ENCODE data around the gene HES3.

Gene HES3

GRCh38 chr1:6287431-6287886, 43.5 kb downstream of the HES3 start:
- H3K4me2 ChIP-seq (ENCODE audit: low read length): no peak overlapping the region
- H3K36me3 ChIP-seq (ENCODE audit: insufficient read depth, low read length): no peaks in the 10 kb centered on the region
- H3K27ac ChIP-seq (ENCODE audit: low read depth, low read length, poor library complexity, severe bottlenecking): no peak overlapping the region
- no peak overlapping the region for H3K4me3 ChIP-seq (ENCODE audit: low read depth, low read length, poor library complexity, severe bottlenecking)
- no peaks in the 10 kb centered on the region for H4K20me1 ChIP-seq (ENCODE audit: insufficient read depth, low read length)
- H3K4me1 ChIP-seq (ENCODE audit: insufficient read depth, low read length, severe bottlenecking): no peaks in the 10 kb centered on the region
- H2AFZ ChIP-seq (ENCODE audit: low read length): no peak overlapping the region
- H3K79me2 ChIP-seq (ENCODE audit: insufficient read depth, low read length): no peaks in the 10 kb centered on the region
- H3K9me2 ChIP-seq (ENCODE audit: low read depth, low read length): no peaks in the 10 kb centered on the region
- no peak overlapping the region for H3K9ac ChIP-seq (ENCODE audit: low read length)
- TF ChIP-seq EZH2 (IDR thresholded peaks at IDR 0.05; ENCODE audit: borderline replicate concordance, low read length) (no peak), CTCF (IDR thresholded peaks at IDR 0.05; ENCODE audit: low read length) (no peak)
- no peaks in the 10 kb centered on the region for H3K9me3 ChIP-seq (ENCODE audit: low read length)
- no peaks in the 10 kb centered on the region for H3K27me3 ChIP-seq (ENCODE audit: insufficient read depth, low read length)
- H3F3A ChIP-seq (ENCODE audit: insufficient read depth, low read length): no peaks in the 10 kb centered on the region

GRCh38 chr1:6288026-6288425, 44.0 kb downstream of the HES3 start:
- no peak overlapping the region for H2AFZ ChIP-seq (ENCODE audit: low read length)
- H3K27me3 ChIP-seq (ENCODE audit: insufficient read depth, low read length): no peaks in the 10 kb centered on the region
- no peaks in the 10 kb centered on the region for H3K79me2 ChIP-seq (ENCODE audit: insufficient read depth, low read length)
- H3K4me3 ChIP-seq (ENCODE audit: low read depth, low read length, poor library complexity, severe bottlenecking): no peak overlapping the region
- H3K27ac ChIP-seq (ENCODE audit: low read depth, low read length, poor library complexity, severe bottlenecking): no peak overlapping the region
- no peaks in the 10 kb centered on the region for H3K36me3 ChIP-seq (ENCODE audit: insufficient read depth, low read length)
- no peaks in the 10 kb centered on the region for H3K9me3 ChIP-seq (ENCODE audit: low read length)
- H3K9ac ChIP-seq (ENCODE audit: low read length): no peak overlapping the region
- no peaks in the 10 kb centered on the region for H4K20me1 ChIP-seq (ENCODE audit: insufficient read depth, low read length)
- no peaks in the 10 kb centered on the region for H3F3A ChIP-seq (ENCODE audit: insufficient read depth, low read length)
- TF ChIP-seq EZH2 (IDR thresholded peaks at IDR 0.05; ENCODE audit: borderline replicate concordance, low read length): no peak
- no peak for TF ChIP-seq CTCF (IDR thresholded peaks at IDR 0.05; ENCODE audit: low read length)
- H3K9me2 ChIP-seq (ENCODE audit: low read depth, low read length): no peaks in the 10 kb centered on the region
- H3K4me1 ChIP-seq (ENCODE audit: insufficient read depth, low read length, severe bottlenecking): no peaks in the 10 kb centered on the region
- no peak overlapping the region for H3K4me2 ChIP-seq (ENCODE audit: low read length)

GRCh38 chr1:6288665-6289064, 44.7 kb downstream of the HES3 start:
- Histone ChIP-seq H2AFZ (ENCODE audit: low read length) (no peak overlapping the region), H3K9ac (ENCODE audit: low read length) (no peak overlapping the region), H3K9me3 (ENCODE audit: low read length) (no peaks in the 10 kb centered on the region), H3K4me3 (ENCODE audit: low read depth, low read length, poor library complexity, severe bottlenecking) (no peak overlapping the region), H3F3A (ENCODE audit: insufficient read depth, low read length) (no peaks in the 10 kb centered on the region), H3K27ac (ENCODE audit: low read depth, low read length, poor library complexity, severe bottlenecking) (no peak overlapping the region), H4K20me1 (ENCODE audit: insufficient read depth, low read length) (no peaks in the 10 kb centered on the region), H3K79me2 (ENCODE audit: insufficient read depth, low read length) (no peaks in the 10 kb centered on the region), H3K9me2 (ENCODE audit: low read depth, low read length) (no peaks in the 10 kb centered on the region), H3K4me1 (ENCODE audit: insufficient read depth, low read length, severe bottlenecking) (no peaks in the 10 kb centered on the region), H3K36me3 (ENCODE audit: insufficient read depth, low read length) (no peaks in the 10 kb centered on the region), H3K4me2 (ENCODE audit: low read length) (no peak overlapping the region), H3K27me3 (ENCODE audit: insufficient read depth, low read length) (no peaks in the 10 kb centered on the region)
- TF ChIP-seq CTCF (IDR thresholded peaks at IDR 0.05; ENCODE audit: low read length) (no peak), EZH2 (IDR thresholded peaks at IDR 0.05; ENCODE audit: borderline replicate concordance, low read length) (no peak)
